IMR-90 (cell line): Measurements from ENCODE around the gene NGEF. TPM values are rescaled to one million over a fixed set of nuclear protein-coding genes. Genes with fewer than 3 reads are reported as not detected.

Experiments used
- ATAC-seq: fragments of 200-7000 bp; cut with Tn5 transposase; 2 replicates; pipeline ENCODE4 v1.9.1; 2020; ENCODE audit warnings: low read depth, mild to moderate bottlenecking, moderate library complexity
- BruUV-seq: library from RNA; stranded (reverse); fragments of 400-500 nt; replicated peaks from 2 replicates; lab custom pipeline; 2021; lab: Mats Ljungman, UMichigan
- CTCF ChIA-PET: fragments of 300-600 bp; formaldehyde crosslinking; extraction: SDS; loops from one replicate; lab custom pipeline; 2021; ENCODE audit warnings: antibody characterized with exemption; lab: Yijun Ruan, JAX
- POLR2A ChIA-PET: fragments of 300-600 bp; sonication (Branson Sonifier 250); formaldehyde crosslinking; loops from one replicate; lab custom pipeline; 2022; ENCODE audit warnings: antibody characterized with exemption; ENCODE audit not compliant: unreplicated experiment; lab: Charles Lee
- DNase-seq: peaks from one replicate; pipeline ENCODE4 v3.0.0; 2013
- H2AFZ ChIP-seq: replicated peaks from 2 replicates; pipeline ENCODE3; 2013; ENCODE audit warnings: low read length, mild to moderate bottlenecking; ENCODE audit not compliant: poor library complexity
- H2AK5ac ChIP-seq: 2 replicates; pipeline ENCODE4 v1.6.1; 2013; ENCODE audit warnings: low read depth, low read length, inconsistent platforms
- H2AK9ac ChIP-seq: replicated peaks from 2 replicates; pipeline ENCODE3; 2013; ENCODE audit warnings: mild to moderate bottlenecking, low read depth, low read length, moderate library complexity; ENCODE audit not compliant: poor library complexity
- H2BK120ac ChIP-seq: 2 replicates; pipeline ENCODE4 v1.6.1; 2013; ENCODE audit warnings: low read depth, low read length, inconsistent platforms
- H2BK15ac ChIP-seq: 3 replicates; pipeline ENCODE4 v1.6.1; 2013; ENCODE audit warnings: low read depth, low read length, inconsistent platforms
- H2BK20ac ChIP-seq: 2 replicates; pipeline ENCODE4 v1.6.1; 2013; ENCODE audit warnings: low read depth, mild to moderate bottlenecking, inconsistent platforms, low read length, moderate library complexity
- H2BK5ac ChIP-seq: 2 replicates; pipeline ENCODE4 v1.6.1; 2013; ENCODE audit warnings: mild to moderate bottlenecking, low read depth, low read length, inconsistent platforms; ENCODE audit not compliant: poor library complexity, severe bottlenecking
- H3K14ac ChIP-seq: replicated peaks from 2 replicates; pipeline ENCODE4 v1.6.1; 2013; ENCODE audit warnings: low read depth, low read length, inconsistent platforms
- H3K18ac ChIP-seq: 2 replicates; pipeline ENCODE4 v1.6.1; 2013; ENCODE audit warnings: low read depth, low read length, control low read depth
- H3K23ac ChIP-seq: 2 replicates; pipeline ENCODE4 v1.6.1; 2013; ENCODE audit warnings: low read depth, low read length, inconsistent platforms
- H3K27ac ChIP-seq: 2 replicates; pipeline ENCODE4 v1.5.1; 2013; ENCODE audit warnings: mild to moderate bottlenecking, control low read depth, low read length; ENCODE audit not compliant: insufficient read depth
- H3K27me3 ChIP-seq: 2 replicates; pipeline ENCODE4 v1.6.1; 2013; ENCODE audit warnings: low read length; ENCODE audit not compliant: control insufficient read depth, insufficient read depth
- H3K36me3 ChIP-seq: 2 replicates; pipeline ENCODE4 v1.6.1; 2013; ENCODE audit warnings: low read length, mixed read lengths; ENCODE audit not compliant: control insufficient read depth, insufficient read depth
- H3K4ac ChIP-seq: 2 replicates; pipeline ENCODE4 v1.6.1; 2013; ENCODE audit warnings: low read depth, low read length, inconsistent platforms
- H3K4me1 ChIP-seq: 2 replicates; pipeline ENCODE4 v1.6.1; 2013; ENCODE audit warnings: low read length, mixed read lengths; ENCODE audit not compliant: control insufficient read depth, insufficient read depth
- H3K4me2 ChIP-seq: 2 replicates; pipeline ENCODE4 v1.6.1; 2013; ENCODE audit warnings: low read depth, mild to moderate bottlenecking, control low read depth, low read length, moderate library complexity
- H3K4me3 ChIP-seq: 2 replicates; pipeline ENCODE4 v1.5.1; 2013; ENCODE audit warnings: low read depth, mild to moderate bottlenecking, control low read depth, low read length, moderate library complexity; ENCODE audit not compliant: insufficient read depth
- H3K56ac ChIP-seq: 2 replicates; pipeline ENCODE4 v1.6.1; 2013; ENCODE audit warnings: low read length, inconsistent platforms; ENCODE audit not compliant: insufficient read depth; ENCODE audit errors: extremely low read depth
- H3K79me1 ChIP-seq, 2 experiments: 2 replicates each; pipeline ENCODE4 v1.6.1; 2013; ENCODE audit warnings: low read length in 2 of 2, inconsistent platforms in 1 of 2, low read depth in 1 of 2
- H3K9ac ChIP-seq: 2 replicates; pipeline ENCODE4 v1.6.1; 2013; ENCODE audit warnings: low read depth, low read length, control low read depth
- H3K9me1 ChIP-seq: 2 replicates; pipeline ENCODE4 v1.6.1; 2013; ENCODE audit warnings: low read length, inconsistent platforms; ENCODE audit not compliant: insufficient read depth
- H3K9me3 ChIP-seq: 2 replicates; pipeline ENCODE4 v1.6.1; 2013; ENCODE audit warnings: low read length; ENCODE audit not compliant: control insufficient read depth, insufficient read depth
- H4K20me1 ChIP-seq: 2 replicates; pipeline ENCODE4 v1.6.1; 2013; ENCODE audit warnings: low read length, inconsistent platforms; ENCODE audit not compliant: insufficient read depth
- H4K5ac ChIP-seq: 2 replicates; pipeline ENCODE4 v1.6.1; 2013; ENCODE audit warnings: mild to moderate bottlenecking, low read depth, low read length, control low read depth
- H4K8ac ChIP-seq, 2 experiments: 2 replicates each; pipeline ENCODE4 v1.6.1; 2013; ENCODE audit warnings: low read depth in 2 of 2, low read length in 2 of 2, control low read depth in 1 of 2, inconsistent platforms in 1 of 2
- H4K91ac ChIP-seq: 2 replicates; pipeline ENCODE4 v1.6.1; 2013; ENCODE audit warnings: low read depth, low read length, inconsistent platforms; ENCODE audit not compliant: insufficient read depth
- ELK1 ChIP-seq: fragments of 150-350 bp; IDR thresholded peaks from 2 replicates; pipeline ENCODE4 v1.6.1; 2016; ENCODE audit warnings: low read depth, mild to moderate bottlenecking, low read length, moderate library complexity, borderline replicate concordance
- MAZ ChIP-seq: IDR thresholded peaks from 2 replicates; pipeline ENCODE4 v1.6.1; 2012; ENCODE audit warnings: low read depth, mild to moderate bottlenecking, low read length, improper control_type of control experiment, moderate library complexity, borderline replicate concordance
- MXI1 ChIP-seq: IDR thresholded peaks from 2 replicates; pipeline ENCODE4 v1.6.1; 2012; ENCODE audit warnings: low read depth, mild to moderate bottlenecking, low read length, moderate library complexity, borderline replicate concordance
- RFX5 ChIP-seq: IDR thresholded peaks from 2 replicates; pipeline ENCODE4 v1.8.0; 2012; ENCODE audit warnings: low read depth, mild to moderate bottlenecking, low read length, moderate library complexity
- USF2 ChIP-seq: fragments of 150-350 bp; IDR thresholded peaks from 2 replicates; pipeline ENCODE4 v1.6.1; 2017; ENCODE audit warnings: mild to moderate bottlenecking, antibody characterized with exemption, low read length, low read depth
- WGBS, 2 experiments: methylation state at CpG; one replicate each; pipeline versions ENCODE4 v1.1.5 to v1.1.7; 2013; ENCODE audit warnings: missing lambda C conversion rate in 2 of 2; ENCODE audit not compliant: insufficient read length in 1 of 2; ENCODE audit errors: extremely low coverage in 2 of 2; 5-methylcytosine and 5-hydroxymethylcytosine counted together
- dilution Hi-C: fragments of 300-500 bp; cut with HindIII; formaldehyde crosslinking; loops from one replicate; pipeline ENCODE4 v1.14.3; 2018; ENCODE audit warnings: low sequenced_read_pairs; ENCODE audit not compliant: unreplicated experiment
- in situ Hi-C: fragments of 300-500 bp; cut with MboI; formaldehyde crosslinking; loops from 3 replicates; pipeline ENCODE4 v1.14.3; 2019; ENCODE audit warnings: low sequenced_read_pairs, inconsistent platforms, mixed read lengths
- intact Hi-C: fragments of 100-400 bp; cut with micrococcal nuclease; formaldehyde crosslinking; loops from 2 replicates; pipeline ENCODE4 v1.10.0; 2022
- polyA plus RNA-seq, 3 experiments: library from polyadenylated mRNA; depleted of rRNA; stranded (reverse); fragments of >200 nt; gene quantifications; 2 replicates each; pipeline ENCODE4 v1.2.3, GENCODE V29; 2012; ENCODE audit warnings: low replicate concordance in 1 of 3
- total RNA-seq: library from RNA; depleted of rRNA; stranded (reverse); fragments of >200 nt; gene quantifications from 2 replicates; pipeline ENCODE4 v1.2.3, GENCODE V29; 2012

Gene NGEF
- total and polyA plus RNA-seq, 2 of the 4 experiments (the other 2 are of a cell fraction) = 1.1 to 1.7 TPM

GRCh38 chr2:232879618-232880494 lies 133.2 kb downstream of the NGEF start:
- no peak overlapping the region for H3K4ac ChIP-seq
- no peak overlapping the region for H3K56ac ChIP-seq
- H3K79me1 ChIP-seq = no peaks in the 10 kb centered on the region
- H3K4me3 ChIP-seq = no peak overlapping the region
- DNase-seq (no peak), ATAC-seq (no peak)
- H2BK120ac ChIP-seq = no peak overlapping the region
- H2BK5ac ChIP-seq = no peak overlapping the region
- no peak overlapping the region for H3K4me2 ChIP-seq
- no peaks in the 10 kb centered on the region for H3K9me1 ChIP-seq
- BruUV-seq = no TSS peak
- no peak overlapping the region for H2AK9ac ChIP-seq
- CTCF ChIA-PET = interaction anchor here (0.6 kb wide), 1 partner anchor 43 kb away, joined by 4 read pairs; no protein-coding TSS in a partner anchor
- intact Hi-C loops (no loop called here), in situ Hi-C loops (no loop called here), dilution Hi-C loops (no loop called here)
- no peak overlapping the region for H4K8ac ChIP-seq
- no peaks in the 10 kb centered on the region for H3K36me3 ChIP-seq
- H2AK5ac ChIP-seq = no peak overlapping the region
- H4K91ac ChIP-seq = no peak overlapping the region
- no peak overlapping the region for H3K18ac ChIP-seq
- H3K14ac ChIP-seq = no peak overlapping the region
- no peaks in the 10 kb centered on the region; the same call in 1 of the 2 replicates for H4K20me1 ChIP-seq
- no peak overlapping the region for H3K23ac ChIP-seq
- 85% methylated on average over 5 of the region's 21 CpGs; no CpG with 5 or more reads in 1 of the 2 experiments for WGBS, 2 experiments
- H3K9me3 ChIP-seq = no peaks in the 10 kb centered on the region
- H2BK15ac ChIP-seq = no peak overlapping the region
- H3K4me1 ChIP-seq = peaks cover 1% of the 10 kb centered on the region; the same call in 1 of the 2 replicates
- POLR2A ChIA-PET = no interaction called here
- no peak overlapping the region for H2BK20ac ChIP-seq
- peaks cover 21% of the 10 kb centered on the region for H3K27me3 ChIP-seq
- no peak overlapping the region for H2AFZ ChIP-seq
- TF ChIP-seq MAZ = no peak
- no peak for TF ChIP-seq USF2
- no peak for TF ChIP-seq RFX5
- no peak for TF ChIP-seq MXI1
- no peak for TF ChIP-seq ELK1
- no peak overlapping the region for H3K27ac ChIP-seq
- no peak overlapping the region for H4K5ac ChIP-seq
- H3K9ac ChIP-seq = no peak overlapping the region
